ENCODE data around the gene LRRFIP1.

DNA sequence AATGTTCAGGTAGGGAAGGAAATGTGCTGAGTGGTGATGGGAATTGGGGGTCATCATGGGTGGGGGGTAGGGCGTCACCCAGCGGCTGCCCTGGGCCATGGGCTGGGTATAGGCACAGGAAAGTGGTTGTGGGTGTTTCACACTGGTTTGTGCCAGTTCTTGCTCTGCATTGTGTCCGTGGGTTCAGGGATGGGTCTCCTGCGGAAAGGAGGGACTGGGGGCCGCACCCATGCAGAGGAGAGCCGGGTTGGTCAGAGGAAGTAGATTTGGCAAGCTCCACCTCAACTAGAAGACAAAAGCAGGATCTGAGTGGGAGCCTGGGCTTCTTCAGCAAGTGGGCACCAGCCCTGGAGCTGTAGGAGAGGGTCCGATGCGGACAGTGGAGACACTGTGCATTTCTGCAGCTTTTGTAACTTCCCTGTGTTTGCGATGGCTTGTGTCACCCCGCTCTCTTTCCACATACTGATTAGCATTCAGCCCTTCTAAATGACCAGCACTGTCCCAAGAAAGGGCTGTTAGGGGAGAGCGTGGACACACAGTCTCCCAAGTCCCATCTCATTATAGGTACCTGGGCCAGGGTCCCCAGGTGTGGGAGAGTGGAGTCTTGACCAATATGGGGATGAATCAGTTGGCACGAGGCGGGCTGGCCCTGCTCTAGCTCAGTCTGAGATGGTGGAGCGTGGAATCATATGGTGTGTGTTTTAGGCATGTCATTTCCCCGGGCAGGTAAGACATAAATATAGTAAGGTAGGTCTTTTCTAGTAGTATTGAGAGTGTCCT, 67.2 kb downstream of the LRRFIP1 start:
- TF ChIP-seq POLR2A (IDR thresholded peaks at IDR 0.05) = no peak
- TF ChIP-seq, protein P1, sequence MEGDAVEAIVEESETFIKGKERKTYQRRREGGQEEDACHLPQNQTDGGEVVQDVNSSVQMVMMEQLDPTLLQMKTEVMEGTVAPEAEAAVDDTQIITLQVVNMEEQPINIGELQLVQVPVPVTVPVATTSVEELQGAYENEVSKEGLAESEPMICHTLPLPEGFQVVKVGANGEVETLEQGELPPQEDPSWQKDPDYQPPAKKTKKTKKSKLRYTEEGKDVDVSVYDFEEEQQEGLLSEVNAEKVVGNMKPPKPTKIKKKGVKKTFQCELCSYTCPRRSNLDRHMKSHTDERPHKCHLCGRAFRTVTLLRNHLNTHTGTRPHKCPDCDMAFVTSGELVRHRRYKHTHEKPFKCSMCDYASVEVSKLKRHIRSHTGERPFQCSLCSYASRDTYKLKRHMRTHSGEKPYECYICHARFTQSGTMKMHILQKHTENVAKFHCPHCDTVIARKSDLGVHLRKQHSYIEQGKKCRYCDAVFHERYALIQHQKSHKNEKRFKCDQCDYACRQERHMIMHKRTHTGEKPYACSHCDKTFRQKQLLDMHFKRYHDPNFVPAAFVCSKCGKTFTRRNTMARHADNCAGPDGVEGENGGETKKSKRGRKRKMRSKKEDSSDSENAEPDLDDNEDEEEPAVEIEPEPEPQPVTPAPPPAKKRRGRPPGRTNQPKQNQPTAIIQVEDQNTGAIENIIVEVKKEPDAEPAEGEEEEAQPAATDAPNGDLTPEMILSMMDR (IDR thresholded peaks at IDR 0.05) = no peak
- no peak for TF ChIP-seq POLR2AphosphoS5 (IDR thresholded peaks at IDR 0.05)
- TF ChIP-seq EP300 (IDR thresholded peaks at IDR 0.05; ENCODE audit: low read depth) = no peak
